ENCODE data around the gene LRRC8E.
A peak's percentile ranks its signal among the peaks of the same experiment; 100 is the strongest.
"Not testable (repeated sequence)": the region's sequence is repeated elsewhere in the genome, so short reads cannot be mapped to it uniquely, and the experiment has no call there.

LRRC8E gene

DNA sequence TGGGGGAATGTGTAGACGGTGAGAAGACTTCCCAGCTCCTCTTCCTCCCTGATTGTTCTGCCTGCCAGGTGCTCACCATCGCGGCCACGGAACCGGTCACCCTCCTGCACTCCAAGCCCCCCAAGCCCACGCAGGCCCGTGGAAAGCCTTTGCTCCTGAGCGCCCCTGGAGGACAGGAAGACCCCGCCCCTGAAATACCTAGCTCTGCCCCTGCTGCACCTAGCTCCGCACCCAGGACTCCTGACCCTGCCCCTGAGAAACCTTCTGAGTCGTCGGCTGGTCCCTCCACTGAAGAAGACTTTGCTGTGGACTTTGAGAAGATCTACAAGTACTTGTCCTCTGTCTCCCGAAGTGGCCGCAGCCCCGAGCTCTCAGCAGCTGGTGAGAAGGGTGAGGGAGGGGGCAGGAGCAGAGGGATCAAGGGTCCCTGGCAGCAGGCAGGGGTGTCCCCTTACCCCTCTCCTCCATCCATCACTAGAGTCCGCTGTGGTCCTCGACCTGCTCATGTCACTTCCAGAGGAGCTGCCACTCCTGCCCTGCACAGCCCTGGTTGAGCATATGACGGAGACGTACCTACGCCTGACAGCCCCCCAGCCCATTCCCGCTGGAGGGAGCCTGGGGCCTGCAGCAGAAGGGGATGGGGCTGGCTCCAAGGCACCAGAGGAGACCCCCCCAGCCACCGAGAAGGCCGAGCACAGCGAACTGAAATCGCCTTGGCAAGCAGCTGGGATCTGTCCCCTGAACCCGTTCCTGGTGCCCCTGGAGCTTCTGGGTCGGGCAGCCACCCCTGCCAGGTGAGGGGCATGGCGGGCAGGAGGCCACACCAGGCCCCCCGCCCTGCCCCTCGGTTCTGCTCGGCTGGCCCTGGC lies 33.9 kb downstream of the LRRC8E start:
- no peak for DNase-seq

DNA sequence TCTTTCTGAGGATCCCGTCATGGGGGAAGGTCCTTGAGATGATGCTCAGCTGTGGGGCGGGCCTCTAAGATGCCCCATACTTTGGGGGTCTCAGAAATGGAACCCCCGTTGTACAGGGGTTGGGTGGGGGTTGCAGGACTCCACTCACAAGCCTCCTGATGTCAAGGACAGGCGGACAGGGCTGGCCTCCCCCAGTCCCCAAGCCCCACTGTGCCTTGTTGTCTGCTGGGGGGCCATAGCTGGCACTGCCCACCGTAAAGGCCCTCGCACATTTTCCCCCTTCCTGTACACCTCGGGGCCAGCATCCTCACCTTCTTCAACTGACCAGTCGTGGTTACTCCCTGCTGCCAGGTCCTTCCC lies 34.5 kb downstream of the LRRC8E start:
- no peak for DNase-seq

DNA sequence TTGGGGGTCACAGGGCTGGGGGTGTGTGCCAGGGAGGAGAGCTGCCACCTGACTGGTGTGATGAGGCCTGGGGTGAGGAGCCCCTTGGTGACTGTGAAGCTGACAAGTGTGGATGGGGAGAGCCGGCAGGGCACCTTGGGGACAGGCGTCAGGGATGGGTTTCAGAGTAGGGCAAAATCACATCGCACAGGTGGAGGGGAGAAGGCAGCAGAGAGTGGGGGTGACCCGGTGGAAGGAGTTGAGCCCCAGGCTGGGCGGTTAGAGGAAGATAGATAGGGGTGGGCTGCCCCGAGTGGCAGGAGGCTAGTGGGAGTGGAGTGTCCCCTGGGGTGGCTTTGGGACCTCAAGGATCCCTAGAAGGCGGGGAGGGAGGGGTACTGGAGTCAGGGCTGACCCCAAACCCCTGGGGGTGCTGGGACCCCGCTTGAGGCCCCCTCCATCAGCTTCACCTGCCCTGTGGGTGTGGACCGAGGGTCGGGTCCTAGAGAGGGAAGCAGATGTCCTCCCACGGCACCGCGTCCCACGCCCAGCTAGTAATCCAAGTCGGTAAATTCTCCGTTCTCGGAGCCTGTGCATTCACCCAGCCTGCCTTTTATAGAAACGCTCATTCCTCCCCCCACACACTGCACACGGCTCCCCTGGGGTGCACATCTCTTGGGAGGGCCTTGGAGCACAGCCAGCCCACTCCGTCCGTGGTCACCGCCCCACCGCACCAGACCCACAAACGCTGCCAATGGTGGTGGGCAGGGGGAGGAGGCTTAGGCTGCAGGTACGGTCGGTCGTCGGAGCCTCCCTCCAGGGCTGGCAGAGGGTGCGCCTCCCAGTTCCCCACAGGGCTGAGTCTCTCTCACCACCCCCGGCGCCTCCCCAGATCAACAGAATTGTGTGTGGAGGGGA lies 35.2 kb downstream of the LRRC8E start:
- no peak for DNase-seq

DNA sequence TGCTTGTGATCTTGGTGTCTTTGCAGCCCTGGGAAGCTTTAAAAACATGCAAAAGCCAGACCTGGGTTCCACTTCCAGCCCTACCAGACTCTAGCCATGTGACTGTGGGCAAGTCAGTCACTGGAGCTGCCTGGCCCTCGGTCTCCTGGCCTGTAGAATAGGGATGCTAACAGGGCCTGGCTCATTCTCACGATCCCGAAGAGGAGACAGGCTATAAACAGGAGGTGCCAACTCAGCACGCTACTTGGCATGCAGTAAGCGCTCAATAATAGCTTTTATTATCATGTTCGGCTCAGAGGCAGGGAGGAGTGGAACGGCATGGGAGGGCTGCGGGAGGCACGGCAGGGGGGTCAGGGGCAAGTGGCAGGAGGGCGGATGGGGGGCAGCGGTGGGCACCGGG lies 35.9 kb downstream of the LRRC8E start:
- no peak for DNase-seq

DNA sequence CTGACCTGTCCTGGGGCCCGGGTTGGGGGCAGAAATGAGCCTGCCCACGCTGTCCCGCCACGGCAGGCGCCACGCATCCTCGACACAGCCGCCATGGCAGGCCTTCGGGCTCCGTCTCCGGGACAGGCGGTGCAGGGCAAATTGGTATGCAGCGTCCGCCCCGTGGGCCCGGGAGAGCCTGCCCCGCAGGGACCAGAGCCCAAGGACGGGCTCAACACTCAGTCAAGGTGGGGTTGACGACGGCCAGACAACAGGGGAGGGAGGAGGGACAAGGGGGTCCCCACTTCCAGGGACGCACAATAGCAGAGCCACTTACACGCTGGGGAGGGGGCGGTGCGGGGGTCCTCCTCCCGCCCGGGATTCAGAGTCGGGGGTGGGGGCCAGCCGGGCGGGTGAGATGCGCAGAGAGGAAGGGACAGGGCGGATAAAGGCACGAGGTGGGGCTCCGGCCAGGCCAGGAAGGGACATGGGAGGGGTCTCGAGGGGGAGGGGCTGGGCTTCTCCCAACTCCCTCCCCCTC lies 36.4 kb downstream of the LRRC8E start:
- DNase-seq, result no peak

DNA sequence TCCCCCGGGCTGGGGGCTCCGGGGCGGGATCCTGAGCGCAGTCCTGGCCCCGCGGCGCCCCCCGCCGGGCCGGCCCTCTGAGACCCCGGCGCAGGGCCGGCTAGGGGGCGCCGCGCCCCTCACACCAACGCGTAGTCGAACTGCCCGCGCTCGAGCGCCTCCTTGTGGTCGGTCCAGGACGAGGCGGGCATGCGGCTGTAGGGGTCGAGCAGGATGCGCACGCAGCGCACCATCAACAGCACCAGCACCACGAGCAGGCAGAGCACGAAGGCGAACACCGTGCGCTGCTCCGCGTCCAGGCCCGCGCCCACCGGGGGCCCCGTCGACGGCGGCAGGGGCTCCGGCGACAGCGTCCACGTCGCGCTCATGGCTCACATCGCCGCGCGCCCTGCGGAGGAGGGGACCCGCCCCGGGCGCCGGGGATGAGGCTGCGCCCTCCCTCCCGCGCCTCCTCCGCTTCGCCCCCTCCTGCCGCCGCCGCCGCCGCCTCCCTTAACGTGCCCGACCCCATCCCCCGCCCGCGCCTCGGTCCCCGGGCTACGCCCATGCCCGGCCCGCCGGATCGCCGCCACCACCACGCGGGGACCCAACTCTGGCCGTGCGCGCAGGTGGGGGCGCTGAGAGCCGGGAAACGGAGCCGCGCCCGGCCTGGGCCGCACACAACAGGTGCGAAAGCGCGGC lies 37.0 kb downstream of the LRRC8E start:
- peak; percentile 78 for DNase-seq

DNA sequence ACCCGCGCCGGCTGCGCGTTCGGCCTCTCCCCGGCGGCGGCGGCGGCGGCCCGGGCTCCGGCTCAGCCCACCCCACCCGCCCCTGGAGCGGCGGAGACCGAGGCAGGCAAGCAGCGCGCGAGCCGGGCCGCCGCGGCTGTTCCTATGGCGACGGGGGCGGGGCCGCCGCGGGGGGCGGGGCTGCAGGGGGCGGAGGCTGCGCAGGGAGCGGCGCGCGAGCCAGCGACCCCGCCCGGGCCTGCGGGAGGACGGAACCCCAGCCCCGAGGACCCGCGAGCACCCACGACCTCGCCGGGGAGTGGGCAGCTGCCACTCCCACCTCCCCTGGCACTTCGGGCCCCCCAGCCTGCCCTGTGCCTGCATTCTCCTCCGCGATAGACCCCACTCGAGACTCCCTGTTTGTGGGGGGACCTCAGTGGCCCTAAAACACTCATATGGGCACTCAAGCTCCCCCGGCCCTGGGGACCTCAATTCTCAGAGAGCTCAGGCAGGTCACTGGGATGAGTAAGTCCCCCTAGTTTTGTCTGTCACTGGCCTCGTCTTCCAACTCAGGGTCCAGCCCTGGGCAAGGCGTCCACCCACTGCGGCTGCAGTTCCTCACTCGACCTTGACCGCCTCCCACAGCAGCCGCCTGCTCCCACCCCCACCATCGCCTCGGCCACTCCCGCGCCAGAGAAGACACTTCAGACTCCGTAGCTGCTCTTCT lies 37.9 kb downstream of the LRRC8E start, which contains the start of gene CTXN1:
Gene CTXN1 (minus strand): TSS at position 115 of the 706 bp plus-strand sequence. CDS start 597 bp downstream, outside the sequence.
- DNase-seq, result peak; percentile 48

DNA sequence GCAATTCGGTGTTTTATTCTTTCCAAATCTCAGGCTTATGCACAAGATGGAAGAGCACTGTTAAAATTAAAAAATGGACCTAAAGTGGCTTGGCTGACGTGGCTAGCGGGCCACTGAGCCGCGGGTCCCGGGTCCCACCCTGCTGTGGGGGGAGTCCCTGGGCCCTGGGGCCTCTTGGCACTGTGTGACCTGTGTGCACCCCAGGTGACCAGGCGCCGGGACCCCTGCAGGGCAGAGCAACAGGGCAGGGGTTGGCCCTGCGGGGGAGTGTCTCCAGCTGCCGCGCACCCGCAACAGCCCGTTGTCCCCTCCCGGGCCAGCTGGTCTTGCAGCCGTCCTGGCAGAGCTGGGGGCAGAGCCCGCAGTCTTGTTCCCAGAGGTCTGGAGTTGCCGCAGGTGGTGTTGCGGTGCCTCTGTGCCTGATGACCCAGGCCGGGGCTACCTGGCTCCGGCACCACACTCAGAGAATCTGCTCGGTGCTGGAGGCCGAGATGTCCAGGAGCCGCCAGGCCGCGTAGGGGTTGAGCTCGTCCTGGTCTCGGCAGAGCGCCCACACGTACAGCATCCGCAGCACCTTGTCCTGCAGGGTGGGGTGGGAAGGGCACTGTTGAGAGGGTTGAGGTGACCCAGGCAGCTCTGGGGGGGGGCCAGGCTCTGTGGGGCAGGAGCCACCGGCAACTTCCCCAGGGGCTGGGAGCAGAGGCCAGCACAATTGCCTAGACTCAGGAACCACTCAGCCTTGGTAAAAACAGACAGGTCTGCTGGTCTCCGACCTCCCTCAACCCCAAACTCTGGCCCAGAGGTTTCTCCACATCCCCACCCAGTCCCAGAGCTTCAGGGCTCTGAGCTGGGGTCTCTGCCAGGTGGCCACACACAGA lies 38.7 kb downstream of the LRRC8E start:
- DNase-seq, result no peak

DNA sequence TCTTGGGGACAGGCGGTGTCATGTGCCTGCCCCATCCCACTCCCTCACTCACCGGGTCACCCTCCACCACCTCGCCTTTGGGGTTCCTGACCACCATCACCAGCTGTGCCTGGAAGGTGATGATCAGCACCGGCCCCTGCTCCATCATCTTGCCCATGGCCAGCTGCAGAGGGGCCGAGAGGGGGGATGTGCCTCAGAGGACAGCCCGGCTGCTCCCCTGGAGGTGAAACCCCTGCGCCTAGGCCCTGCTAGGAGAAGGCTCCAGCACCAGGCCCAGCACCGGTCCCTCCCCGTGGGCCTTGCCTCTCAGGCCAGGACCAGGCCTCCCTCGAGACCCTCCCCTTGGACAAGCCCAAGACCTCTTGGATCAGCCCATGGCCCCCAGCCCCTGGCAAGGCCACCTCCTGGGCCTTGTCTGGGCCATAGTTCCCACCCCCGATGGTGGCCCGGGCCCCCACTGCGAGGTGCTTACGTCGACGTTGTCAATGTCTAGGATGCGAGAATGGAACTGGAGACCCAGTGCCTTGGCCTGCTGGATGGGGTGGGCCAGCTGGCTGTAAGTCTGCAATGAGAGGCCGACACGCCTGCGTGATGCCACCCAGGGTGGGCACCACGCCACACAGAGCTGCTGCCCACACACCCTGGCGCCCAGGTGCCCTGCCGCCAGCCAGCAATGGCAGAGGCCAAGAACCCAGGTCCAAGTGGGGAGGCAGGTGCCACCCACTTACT lies 39.5 kb downstream of the LRRC8E start:
- DNase-seq, result no peak

DNA sequence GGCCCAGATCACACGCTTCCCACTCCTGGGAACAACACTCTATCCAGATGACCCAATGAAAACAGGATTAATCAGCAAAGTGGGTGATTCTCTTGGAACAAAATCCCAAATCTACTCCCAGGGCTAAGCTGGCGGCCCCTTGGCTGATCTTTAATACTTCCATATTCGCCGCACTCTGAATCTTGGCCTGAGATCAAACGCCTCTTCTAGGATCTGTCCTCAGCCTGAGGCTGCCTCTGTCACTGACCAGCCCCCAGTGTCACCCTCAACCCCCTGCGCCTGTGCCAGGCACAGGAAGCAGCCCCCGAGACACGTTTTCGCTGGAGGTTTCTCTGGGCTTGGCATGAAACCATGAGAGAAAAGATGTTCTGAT lies 40.0 kb downstream of the LRRC8E start:
- DNase-seq, result no peak

DNA sequence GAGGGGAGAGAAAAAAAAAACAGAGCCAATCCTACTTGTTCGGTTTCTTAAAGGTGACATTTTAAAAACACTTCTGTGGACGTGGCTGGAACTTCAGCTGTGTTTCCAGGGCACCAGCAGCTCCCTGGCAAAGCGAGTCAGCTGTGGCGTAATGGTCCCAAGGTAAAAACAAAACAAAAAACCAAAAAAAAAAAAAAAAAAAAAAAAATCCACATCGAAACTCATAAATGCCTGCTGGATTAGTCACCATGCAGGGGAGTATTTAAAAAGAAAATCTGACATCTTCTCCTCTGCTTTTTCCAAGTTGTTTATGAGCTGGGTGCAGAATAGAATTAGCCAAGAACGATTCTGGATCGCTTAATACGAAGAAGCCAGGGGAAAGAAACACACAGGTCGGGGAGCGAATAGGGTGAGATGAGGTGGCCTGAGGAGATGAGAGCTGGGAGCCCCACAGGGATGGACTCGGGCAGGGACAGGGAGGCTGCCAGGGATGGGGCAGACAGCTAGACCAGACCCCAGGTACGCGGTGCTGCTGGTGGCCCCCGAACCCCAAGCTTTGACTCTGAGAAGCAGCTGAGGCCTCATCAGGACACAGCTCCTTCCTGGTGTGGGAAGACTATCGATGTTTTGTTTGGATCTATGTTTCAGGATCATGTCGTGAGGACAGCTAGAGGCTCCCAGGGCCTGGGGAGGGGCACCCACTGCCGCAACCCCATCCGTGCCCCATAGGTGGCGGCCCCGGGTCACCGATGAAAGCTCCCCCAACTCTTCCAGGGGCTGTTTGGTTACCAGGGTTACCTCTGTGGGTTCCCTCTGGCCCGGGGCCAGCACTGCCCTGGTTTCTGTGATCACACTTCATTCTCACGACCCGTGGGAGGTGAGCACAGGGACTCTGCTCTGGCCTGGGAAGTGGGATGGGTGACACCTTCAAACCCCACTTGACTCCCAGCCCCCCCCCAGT lies 40.7 kb downstream of the LRRC8E start:
- no peak for DNase-seq

DNA sequence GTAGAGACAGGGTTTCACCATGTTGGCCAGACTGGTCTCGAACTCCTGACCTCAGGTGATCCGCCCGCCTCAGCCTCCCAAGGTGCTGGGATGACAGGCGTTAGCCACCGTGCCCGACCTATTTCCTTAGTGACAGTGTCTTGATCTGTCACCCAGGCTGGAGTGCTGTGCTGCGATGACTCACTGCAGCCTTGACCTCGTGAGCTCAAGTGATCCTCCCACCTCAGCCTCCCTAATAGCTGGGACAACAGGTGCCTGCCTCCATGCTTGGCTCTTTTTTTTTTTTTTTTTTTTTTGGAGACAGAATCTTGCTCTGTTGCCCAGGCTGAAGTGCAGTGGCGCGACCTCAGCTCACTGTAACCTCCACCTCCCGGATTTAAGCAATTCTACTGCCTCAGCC lies 41.7 kb downstream of the LRRC8E start:
- not testable (repeated sequence) for DNase-seq

DNA sequence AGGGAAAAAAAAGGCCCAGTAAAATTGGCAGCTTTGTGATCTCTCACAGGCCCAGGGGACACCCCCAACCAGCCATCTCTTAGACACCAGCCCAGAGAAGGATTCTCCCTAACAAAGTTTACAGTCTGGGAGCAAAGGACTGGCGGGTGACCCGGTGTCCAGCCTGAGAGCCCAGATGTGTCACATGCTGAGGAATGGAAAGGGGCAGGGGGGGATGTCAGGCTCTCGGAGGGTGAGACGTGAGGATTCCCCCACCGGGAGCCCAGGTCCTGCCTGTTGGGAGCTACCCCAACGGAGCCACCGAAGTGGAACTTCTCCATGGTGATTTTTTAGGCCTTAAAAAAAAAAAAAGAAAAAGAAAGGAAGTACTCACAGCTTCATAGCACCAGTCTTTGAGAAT lies 42.5 kb downstream of the LRRC8E start:
- no peak for DNase-seq

DNA sequence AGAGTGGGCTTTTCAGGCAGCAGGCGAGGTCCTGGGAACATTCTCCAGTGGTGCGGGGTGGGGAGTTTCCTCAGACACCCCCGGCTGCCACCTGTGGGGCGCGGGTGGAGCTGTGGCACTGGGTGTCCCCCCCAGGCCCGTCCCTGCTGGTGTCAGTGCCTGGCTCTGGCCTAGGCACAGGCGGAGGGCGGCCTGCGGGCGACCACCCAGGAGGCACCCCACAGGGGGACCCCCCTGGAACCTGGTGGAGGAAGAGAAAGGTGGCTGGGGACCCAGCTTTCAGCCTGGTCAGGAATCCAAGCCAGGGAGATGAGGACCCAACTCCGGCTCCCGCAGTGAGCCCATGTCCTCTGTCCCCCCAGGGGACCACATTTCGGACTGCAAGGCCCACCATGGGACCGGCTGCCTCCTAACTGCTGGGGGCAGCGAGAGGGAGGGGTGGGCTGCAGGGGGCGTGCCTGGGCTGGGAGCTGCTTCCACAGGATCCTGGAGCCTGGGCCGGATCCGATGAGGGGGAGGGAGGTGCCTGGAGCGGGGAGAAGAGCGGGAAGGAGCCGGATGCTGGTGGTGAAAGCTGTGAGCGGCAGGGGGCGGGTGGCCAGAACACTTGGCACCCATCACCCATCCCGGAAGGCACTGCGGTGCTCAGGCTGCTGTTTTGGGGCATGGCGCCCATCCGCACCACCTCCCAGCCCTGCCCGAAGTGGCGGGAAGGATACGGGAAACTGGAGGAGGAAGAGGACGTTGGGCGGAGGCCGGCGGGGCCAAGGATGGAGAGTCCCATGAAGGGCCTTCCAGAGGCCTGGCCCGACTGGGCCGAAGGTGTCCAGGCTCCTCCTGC lies 43.1 kb downstream of the LRRC8E start:
- DNase-seq, result no peak

DNA sequence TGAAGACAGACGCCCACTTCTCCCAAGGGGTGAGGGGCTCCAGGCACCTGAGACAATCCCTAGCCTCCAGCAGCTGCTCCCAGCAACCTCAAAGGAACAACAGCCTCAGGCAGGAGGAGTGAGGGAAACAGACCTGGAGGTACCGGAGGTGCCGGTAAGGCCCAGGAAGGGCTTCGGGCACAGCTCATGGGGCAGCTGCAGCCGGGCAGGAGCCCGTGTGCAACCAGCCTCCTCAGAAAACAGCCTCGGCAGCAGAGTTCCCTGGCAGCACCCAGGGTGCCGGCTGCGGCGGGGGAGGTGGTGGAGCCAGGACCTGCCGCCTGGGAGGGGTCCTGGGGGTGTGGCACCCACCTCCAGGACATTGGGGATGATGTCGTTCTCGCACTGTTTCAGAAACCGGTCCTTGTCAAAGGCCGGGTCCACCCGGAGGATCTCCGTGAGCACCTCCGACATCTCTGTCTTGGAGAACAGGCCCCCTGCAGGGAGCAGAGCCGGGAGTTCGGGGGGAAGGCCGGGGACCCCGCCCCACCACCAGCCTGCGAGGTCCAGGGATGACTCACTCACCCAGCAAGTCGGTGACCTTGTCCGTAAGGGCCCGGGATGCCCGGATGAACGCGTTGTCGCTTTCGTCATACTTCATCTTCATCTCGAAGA lies 44.1 kb downstream of the LRRC8E start:
- no peak for DNase-seq

DNA sequence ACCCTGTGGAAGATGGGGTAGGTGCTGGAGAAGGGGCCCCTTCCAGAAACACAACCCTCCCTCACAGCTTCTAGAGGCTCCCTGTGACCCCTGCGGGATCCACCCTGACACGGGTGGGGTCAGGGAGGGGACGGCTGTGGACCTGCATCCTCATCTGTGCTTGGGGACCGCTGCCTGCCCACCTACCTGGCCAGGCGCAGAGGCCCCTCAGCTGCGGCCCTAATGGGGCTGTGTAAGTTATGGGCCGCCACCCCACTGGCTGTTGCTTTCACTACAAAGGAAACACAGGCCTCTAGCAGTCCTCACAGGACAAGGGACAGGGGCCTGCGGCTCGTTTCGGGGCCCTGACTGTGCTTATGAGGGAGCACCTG lies 44.6 kb downstream of the LRRC8E start:
- no peak for DNase-seq

DNA sequence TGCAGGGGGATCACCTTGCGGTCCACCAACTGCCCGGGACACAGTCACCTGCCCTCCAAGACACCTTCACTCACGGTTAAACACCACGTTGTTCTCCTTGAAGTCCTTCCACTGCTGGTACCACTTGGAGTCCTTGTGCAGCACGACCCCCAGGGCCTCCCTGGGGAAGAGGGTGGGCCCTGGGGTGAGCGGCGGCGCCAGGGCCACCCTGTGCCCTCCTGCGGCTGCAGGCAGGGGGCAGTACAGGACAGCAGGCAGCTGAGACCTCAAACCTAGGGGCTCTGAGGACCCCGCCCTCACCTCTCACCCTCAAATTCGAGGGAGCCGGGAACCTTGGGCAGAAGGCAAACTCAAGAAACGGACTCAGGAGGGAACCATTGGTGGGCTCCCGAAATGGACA lies 45.1 kb downstream of the LRRC8E start:
- DNase-seq, result no peak

All from NCI-H1092 (cell line).